ENCODE data around the gene PPP1R13L. TPM values are rescaled to one million over a fixed set of nuclear protein-coding genes. Genes with fewer than 3 reads are reported as not detected.
A peak's percentile ranks its signal among the peaks of the same experiment; 100 is the strongest.

PPP1R13L gene
- total and polyA plus RNA-seq, 12 donors = 1.7 to 95.2 (median 35.2) TPM

- Histone ChIP-seq H3K27me3 (no peaks in the 10 kb centered on the region), H3K27ac (peak overlapping the region in 1 of 5 donors; percentile 60), H3K4me1 (replicated peaks in 1 of 2) (peaks cover 17 to 20% of the 10 kb centered on the region in 2 donors), H3K9me3 (replicated peaks in 1 of 3) (no peaks in the 10 kb centered on the region), H3K36me3 (replicated peaks in 1 of 2) (peaks cover 0 to 40% of the 10 kb centered on the region in 2 donors), H3K4me3 (no peak overlapping the region)
- intact Hi-C loops (cut with DNase I) = no loop called here
- 30 to 41% methylated on average over 3 of the region's 3 CpGs; no CpG with 5 or more reads in 2 of the 4 donors for WGBS, 4 donors
- DNase-seq = no peak
- TF ChIP-seq CTCF (IDR thresholded peaks at IDR 0.05) = no peak
- no peak for TF ChIP-seq POLR2A (IDR thresholded peaks at IDR 0.05)
Measured at GRCh38 chr19:45419895-45420294, 15.0 kb upstream of the PPP1R13L start.

GRCh38 chr19:45419396-45419795 lies 14.5 kb upstream of the PPP1R13L start:
- 4 to 55% (median 26%) methylated on average over 4 of the region's 4 CpGs for WGBS, 4 donors

GRCh38 chr19:45418802-45419201 lies 13.9 kb upstream of the PPP1R13L start:
- no peak for DNase-seq
- Histone ChIP-seq H3K4me3 (no peak overlapping the region), H3K27ac (peak overlapping the region in 1 of 5 donors; percentile 60), H3K9me3 (replicated peaks in 1 of 3) (no peaks in the 10 kb centered on the region), H3K27me3 (no peaks in the 10 kb centered on the region), H3K4me1 (replicated peaks in 1 of 2) (peaks cover 9% of the 10 kb centered on the region in 2 donors), H3K36me3 (replicated peaks in 1 of 2) (peaks cover 0 to 51% of the 10 kb centered on the region in 2 donors)
- TF ChIP-seq CTCF (IDR thresholded peaks at IDR 0.05) (no peak), POLR2A (IDR thresholded peaks at IDR 0.05) (no peak)
- intact Hi-C loops (cut with DNase I) = no loop called here
- WGBS, 4 donors = 76 to 83% (median 78%) methylated on average over 9 of the region's 9 CpGs

More at GRCh38 chr19:45419396-45419795, 14.5 kb upstream of the PPP1R13L start:
- peaks cover 0 to 45% of the 10 kb centered on the region in 2 donors for H3K36me3 ChIP-seq (replicated peaks in 1 of 2)
- peaks cover 14 to 15% of the 10 kb centered on the region in 2 donors for H3K4me1 ChIP-seq (replicated peaks in 1 of 2)
- intact Hi-C loops (cut with DNase I) = no loop called here
- no peak overlapping the region for H3K4me3 ChIP-seq
- H3K9me3 ChIP-seq (replicated peaks in 1 of 3) = no peaks in the 10 kb centered on the region
- H3K27me3 ChIP-seq = no peaks in the 10 kb centered on the region
- DNase-seq = peak in 1 of 7 donors; percentile 43
- peak overlapping the region in 1 of 5 donors; percentile 60 for H3K27ac ChIP-seq
- TF ChIP-seq CTCF (IDR thresholded peaks at IDR 0.05) (no peak), POLR2A (IDR thresholded peaks at IDR 0.05) (no peak)

GRCh38 chr19:45417151-45417550 lies 12.3 kb upstream of the PPP1R13L start:
- Histone ChIP-seq H3K36me3 (replicated peaks in 1 of 2) (peaks cover 0 to 64% of the 10 kb centered on the region in 2 donors), H3K27me3 (no peaks in the 10 kb centered on the region), H3K4me1 (replicated peaks in 1 of 2) (no peaks in the 10 kb centered on the region), H3K9me3 (replicated peaks in 1 of 3) (no peaks in the 10 kb centered on the region), H3K27ac (no peak overlapping the region), H3K4me3 (no peak overlapping the region)
- WGBS, 4 donors = 81 to 97% (median 88%) methylated on average over 4 of the region's 4 CpGs
- intact Hi-C loops (cut with DNase I) = no loop called here
- DNase-seq = no peak
- no peak for TF ChIP-seq CTCF (IDR thresholded peaks at IDR 0.05)
- no peak for TF ChIP-seq POLR2A (IDR thresholded peaks at IDR 0.05)
